Glutamatergic neuron (in vitro differentiated cells): ENCODE data around the gene HSD17B3. TPM values are rescaled to one million over a fixed set of nuclear protein-coding genes. Genes with fewer than 3 reads are reported as not detected.

Experiments
- DNase-seq: peaks from one replicate; pipeline ENCODE4 v3.0.0; 2022
- H3K27ac Mint-ChIP-seq: one replicate; pipeline ENCODE4 v1.8.0; 2020; ENCODE audit warnings: mild to moderate bottlenecking, mixed read lengths, inconsistent platforms; ENCODE audit not compliant: unreplicated experiment
- H3K27me3 Mint-ChIP-seq: one replicate; pipeline ENCODE4 v1.8.0; 2020; ENCODE audit warnings: mild to moderate bottlenecking, moderate library complexity, mixed read lengths, inconsistent platforms; ENCODE audit not compliant: unreplicated experiment
- H3K36me3 Mint-ChIP-seq: one replicate; pipeline ENCODE4 v1.8.0; 2020; ENCODE audit warnings: mild to moderate bottlenecking, mixed read lengths, inconsistent platforms; ENCODE audit not compliant: unreplicated experiment
- H3K4me1 Mint-ChIP-seq: one replicate; pipeline ENCODE4 v1.8.0; 2020; ENCODE audit warnings: mild to moderate bottlenecking, low read depth, mixed read lengths, inconsistent platforms; ENCODE audit not compliant: unreplicated experiment
- H3K4me3 Mint-ChIP-seq: one replicate; pipeline ENCODE4 v1.8.0; 2020; ENCODE audit warnings: mild to moderate bottlenecking, mixed read lengths, inconsistent platforms; ENCODE audit not compliant: unreplicated experiment
- H3K9me3 Mint-ChIP-seq: one replicate; pipeline ENCODE4 v1.8.0; 2020; ENCODE audit warnings: mild to moderate bottlenecking, moderate library complexity, mixed read lengths, inconsistent platforms; ENCODE audit not compliant: unreplicated experiment
- CTCF ChIP-seq: fragments of 200-600 bp; sonication (generic); IDR thresholded peaks from one replicate; pipeline ENCODE4 v1.5.0; 2021; ENCODE audit not compliant: partially characterized antibody, unreplicated experiment
- total RNA-seq: library from RNA; stranded (reverse); fragmentation: NEBNext Ultra II Directional; extraction: Animal tissue kit (Norgen Biotek cat#: 25700); gene quantifications from one replicate; pipeline ENCODE4 v1.2.1, GENCODE V29; 2021; ENCODE audit not compliant: unreplicated experiment

Gene HSD17B3
- total RNA-seq, 1 donor from 2014 or later: 2.2 TPM

GRCh38 chr9:96249746-96250145 is 52.2 kb downstream of the HSD17B3 start:
- no peak overlapping the region for H3K27ac Mint-ChIP-seq
- no peak overlapping the region for H3K4me3 Mint-ChIP-seq
- no peaks in the 10 kb centered on the region for H3K27me3 Mint-ChIP-seq
- TF ChIP-seq CTCF: no peak
- H3K4me1 Mint-ChIP-seq: no peaks in the 10 kb centered on the region
- H3K36me3 Mint-ChIP-seq: peaks cover 5% of the 10 kb centered on the region
- H3K9me3 Mint-ChIP-seq: peaks cover 2% of the 10 kb centered on the region
- no peak for DNase-seq

- H3K4me1 Mint-ChIP-seq: no peaks in the 10 kb centered on the region
- DNase-seq: no peak
- H3K36me3 Mint-ChIP-seq: peaks cover 5% of the 10 kb centered on the region
- peaks cover 2% of the 10 kb centered on the region for H3K9me3 Mint-ChIP-seq
- H3K27me3 Mint-ChIP-seq: no peaks in the 10 kb centered on the region
- no peak overlapping the region for H3K27ac Mint-ChIP-seq
- H3K4me3 Mint-ChIP-seq: no peak overlapping the region
- TF ChIP-seq CTCF: no peak
Measured at GRCh38 chr9:96246267-96246671, 55.7 kb downstream of the HSD17B3 start.

GRCh38 chr9:96245399-96245798 is 56.6 kb downstream of the HSD17B3 start:
- H3K9me3 Mint-ChIP-seq: peaks cover 2% of the 10 kb centered on the region
- no peak overlapping the region for H3K4me3 Mint-ChIP-seq
- peaks cover 5% of the 10 kb centered on the region for H3K36me3 Mint-ChIP-seq
- TF ChIP-seq CTCF: peak; percentile 22
- H3K27me3 Mint-ChIP-seq: no peaks in the 10 kb centered on the region
- no peak overlapping the region for H3K27ac Mint-ChIP-seq
- no peaks in the 10 kb centered on the region for H3K4me1 Mint-ChIP-seq
- DNase-seq: no peak

- Mint-ChIP-seq H3K27me3 (no peaks in the 10 kb centered on the region), H3K36me3 (peaks cover 5% of the 10 kb centered on the region), H3K9me3 (peaks cover 2% of the 10 kb centered on the region), H3K27ac (no peak overlapping the region), H3K4me3 (no peak overlapping the region), H3K4me1 (no peaks in the 10 kb centered on the region)
- DNase-seq: no peak
- TF ChIP-seq CTCF: no peak
Measured at GRCh38 chr9:96243778-96244177, 58.2 kb downstream of the HSD17B3 start.

GRCh38 chr9:96242811-96243210 is 59.2 kb downstream of the HSD17B3 start:
- Mint-ChIP-seq H3K27me3 (no peaks in the 10 kb centered on the region), H3K4me3 (no peak overlapping the region), H3K36me3 (peaks cover 5% of the 10 kb centered on the region), H3K4me1 (no peaks in the 10 kb centered on the region), H3K9me3 (peaks cover 2% of the 10 kb centered on the region), H3K27ac (no peak overlapping the region)
- DNase-seq: no peak
- TF ChIP-seq CTCF: no peak
